Tibial artery (tissue), 4 donors: ENCODE measurements around the gene ZNF761.
"Not testable (repeated sequence)": the region's sequence is repeated elsewhere in the genome, so short reads cannot be mapped to it uniquely, and the experiment has no call there.

ENCODE experiments used
- DNase-seq, 2 donors: peaks; one replicate each; pipeline ENCODE4 v3.0.0-alpha.2; 2019
- H3K27ac ChIP-seq, 2 donors: fragments of 200-600 bp; sonication (generic) in 1 of 2; 1 replicate in 1 of 2; 2 replicates in 1 of 2; pipeline ENCODE4 v1.5.1; 2018 to 2019; ENCODE audit warnings: mild to moderate bottlenecking in 1 of 2
- H3K27me3 ChIP-seq, 2 donors: fragments of 200-600 bp; sonication (generic) in 1 of 2; one replicate each; pipeline versions ENCODE4 v1.5.1 to v1.6.0; 2016 to 2019
- H3K36me3 ChIP-seq, 3 donors: fragments of 200-600 bp; sonication (generic) in 2 of 3; one replicate each; pipeline ENCODE4 v1.5.1; 2016 to 2019; ENCODE audit warnings: mild to moderate bottlenecking in 2 of 3
- H3K4me1 ChIP-seq, 4 donors: fragments of 200-600 bp; sonication (generic) in 2 of 4; 1 replicate in 3 of 4; 2 replicates in 1 of 4; pipeline ENCODE4 v1.5.1; 2016 to 2019
- H3K4me3 ChIP-seq, 2 donors: fragments of 200-600 bp; sonication (generic) in 1 of 2; 1 replicate in 1 of 2; 2 replicates in 1 of 2; pipeline ENCODE4 v1.5.1; 2018 to 2019; ENCODE audit warnings: mild to moderate bottlenecking in 2 of 2
- H3K9me3 ChIP-seq, 3 donors: fragments of 200-600 bp; sonication (generic) in 1 of 3; one replicate each; pipeline ENCODE4 v1.5.1; 2016 to 2019
- CTCF ChIP-seq, 2 experiments: fragments of 200-600 bp in 1 of 2; fragments of 450-650 bp in 1 of 2; IDR thresholded peaks; one replicate each; pipeline ENCODE4 v1.5.1; 2017 to 2019; ENCODE audit warnings: antibody characterized with exemption in 2 of 2, mild to moderate bottlenecking in 1 of 2, moderate library complexity in 1 of 2
- intact Hi-C: fragments of 100-400 bp; cut with DNase I; formaldehyde crosslinking; loops from one replicate; pipeline ENCODE4 v1.15.0; 2023; ENCODE audit warnings: low total_unique reads

ZNF761 gene

GRCh38 chr19:53455828-53456227, 24.0 kb downstream of the ZNF761 start:
- H3K4me1 ChIP-seq, result no peaks in the 10 kb centered on the region
- no peaks in the 10 kb centered on the region for H3K27me3 ChIP-seq
- H3K27ac ChIP-seq, result no peak overlapping the region
- H3K9me3 ChIP-seq, result peaks cover 9 to 85% (median 39%) of the 10 kb centered on the region in 3 donors
- peaks cover 65 to 80% (median 75%) of the 10 kb centered on the region in 3 donors for H3K36me3 ChIP-seq
- no peak overlapping the region for H3K4me3 ChIP-seq
- no peak for TF ChIP-seq CTCF (IDR thresholded peaks at IDR 0.05)
- no peak for DNase-seq
- intact Hi-C loops, result no loop called here

- peaks cover 9 to 52% (median 26%) of the 10 kb centered on the region in 3 donors for H3K9me3 ChIP-seq
- intact Hi-C loops, result loop anchor here (10.0 kb wide), 1 partner anchor 55 kb away; no protein-coding TSS in a partner anchor
- not testable (repeated sequence) for DNase-seq, H3K4me1 ChIP-seq, H3K27me3 ChIP-seq, H3K4me3 ChIP-seq, H3K27ac ChIP-seq
- H3K36me3 ChIP-seq, result peaks cover 21 to 36% (median 31%) of the 10 kb centered on the region in 3 donors
Observed at GRCh38 chr19:53460131-53460721, 28.4 kb downstream of the ZNF761 start.

GRCh38 chr19:53461866-53462265, 30.1 kb downstream of the ZNF761 start:
- TF ChIP-seq CTCF (IDR thresholded peaks at IDR 0.05), result no peak
- no peak for DNase-seq
- no peaks in the 10 kb centered on the region for H3K27me3 ChIP-seq
- H3K36me3 ChIP-seq, result peaks cover 12 to 19% (median 14%) of the 10 kb centered on the region in 3 donors
- H3K4me1 ChIP-seq, result peaks cover 0 to 7% (median 2%) of the 10 kb centered on the region in 4 donors
- intact Hi-C loops, result loop anchor here (10.0 kb wide), 1 partner anchor 53 kb away; no protein-coding TSS in a partner anchor
- no peak overlapping the region for H3K27ac ChIP-seq
- H3K4me3 ChIP-seq, result no peak overlapping the region
- peaks cover 8 to 35% (median 11%) of the 10 kb centered on the region in 3 donors for H3K9me3 ChIP-seq

GRCh38 chr19:53462861-53463260, 31.1 kb downstream of the ZNF761 start:
- Histone ChIP-seq H3K27me3 (no peaks in the 10 kb centered on the region), H3K36me3 (peaks cover 8 to 11% (median 9%) of the 10 kb centered on the region in 3 donors), H3K4me3 (no peak overlapping the region), H3K4me1 (peaks cover 0 to 9% (median 3%) of the 10 kb centered on the region in 4 donors), H3K27ac (no peak overlapping the region), H3K9me3 (peaks cover 0 to 26% (median 3%) of the 10 kb centered on the region in 3 donors)
- DNase-seq, result no peak
- intact Hi-C loops, result loop anchor here (10.0 kb wide), 1 partner anchor 52 kb away; no protein-coding TSS in a partner anchor
- TF ChIP-seq CTCF (IDR thresholded peaks at IDR 0.05), result no peak

GRCh38 chr19:53463263-53463662, 31.5 kb downstream of the ZNF761 start:
- H3K4me1 ChIP-seq, result peaks cover 0 to 11% (median 5%) of the 10 kb centered on the region in 4 donors
- intact Hi-C loops, result loop anchor here (10.0 kb wide), 1 partner anchor 52 kb away; no protein-coding TSS in a partner anchor
- peaks cover 0 to 22% (median under 1%) of the 10 kb centered on the region in 3 donors for H3K9me3 ChIP-seq
- no peak for DNase-seq
- peaks cover 6 to 8% (median 7%) of the 10 kb centered on the region in 3 donors for H3K36me3 ChIP-seq
- H3K27ac ChIP-seq, result no peak overlapping the region
- no peak for TF ChIP-seq CTCF (IDR thresholded peaks at IDR 0.05)
- no peaks in the 10 kb centered on the region for H3K27me3 ChIP-seq
- no peak overlapping the region for H3K4me3 ChIP-seq

GRCh38 chr19:53466726-53467484, 35.1 kb downstream of the ZNF761 start:
- Histone ChIP-seq H3K9me3 (peaks cover 0 to 6% (median 0%) of the 10 kb centered on the region in 3 donors), H3K4me1 (peaks cover 0 to 22% (median 8%) of the 10 kb centered on the region in 4 donors), H3K36me3 (no peaks in the 10 kb centered on the region), H3K4me3 (peak overlapping the region; percentile 60 to 83), H3K27ac (peak overlapping the region in 1 of 2 donors; percentile 76), H3K27me3 (no peaks in the 10 kb centered on the region)
- intact Hi-C loops, result loop anchor here (10.0 kb wide), 1 partner anchor 48 kb away; no protein-coding TSS in a partner anchor
- no peak for TF ChIP-seq CTCF (IDR thresholded peaks at IDR 0.05)
- DNase-seq, result peak; percentile 26 to 68
